HG02970 (cell line): ENCODE results near the gene BAHCC1.

Experiments used
- ATAC-seq: cut with Tn5 transposase; IDR thresholded peaks from one replicate; pipeline ENCODE4 v1.9.1; 2021; ENCODE audit warnings: mild to moderate bottlenecking, moderate library complexity, moderate number of reproducible peaks; ENCODE audit not compliant: unreplicated experiment, low FRiP score

The BAHCC1 gene

DNA sequence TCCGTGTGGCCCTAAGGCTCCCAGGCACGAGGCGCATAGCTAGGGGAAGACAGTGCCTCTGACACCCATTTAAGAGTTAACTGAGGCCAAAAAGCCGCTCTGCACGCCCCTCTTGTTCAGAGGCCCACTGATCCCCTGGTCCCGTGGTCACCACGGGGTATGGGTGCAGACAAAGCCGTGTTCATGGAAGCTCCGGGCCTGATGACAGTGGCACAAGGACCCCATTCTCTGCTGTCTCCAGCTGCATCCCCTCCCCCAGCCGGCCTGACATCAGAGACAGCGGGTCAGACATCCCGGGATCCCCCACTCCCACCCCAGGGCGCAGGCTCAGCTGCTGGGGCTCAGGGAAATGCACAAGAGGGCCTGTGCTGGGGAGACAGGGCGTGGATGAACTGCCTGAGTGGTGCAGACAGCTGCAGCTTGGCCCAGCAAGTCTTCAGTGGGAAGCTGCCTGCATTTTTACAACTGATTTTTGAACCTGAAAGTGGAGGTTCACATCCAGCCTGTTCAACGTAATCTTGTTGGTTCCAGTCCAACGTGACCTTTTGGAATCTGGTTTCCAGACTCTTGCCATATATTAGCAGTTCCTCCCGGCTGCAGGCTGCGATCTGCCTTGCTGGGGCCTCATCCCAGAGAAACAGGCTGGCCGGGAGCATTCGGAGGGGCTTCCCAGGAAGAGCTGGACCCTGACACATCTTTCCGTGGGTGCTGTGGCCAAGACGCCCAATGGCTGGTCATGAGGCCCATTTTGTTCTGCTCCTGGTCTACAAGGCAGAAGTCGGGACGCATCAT is 9.7 kb upstream of the BAHCC1 start:
- ATAC-seq = no peak

DNA sequence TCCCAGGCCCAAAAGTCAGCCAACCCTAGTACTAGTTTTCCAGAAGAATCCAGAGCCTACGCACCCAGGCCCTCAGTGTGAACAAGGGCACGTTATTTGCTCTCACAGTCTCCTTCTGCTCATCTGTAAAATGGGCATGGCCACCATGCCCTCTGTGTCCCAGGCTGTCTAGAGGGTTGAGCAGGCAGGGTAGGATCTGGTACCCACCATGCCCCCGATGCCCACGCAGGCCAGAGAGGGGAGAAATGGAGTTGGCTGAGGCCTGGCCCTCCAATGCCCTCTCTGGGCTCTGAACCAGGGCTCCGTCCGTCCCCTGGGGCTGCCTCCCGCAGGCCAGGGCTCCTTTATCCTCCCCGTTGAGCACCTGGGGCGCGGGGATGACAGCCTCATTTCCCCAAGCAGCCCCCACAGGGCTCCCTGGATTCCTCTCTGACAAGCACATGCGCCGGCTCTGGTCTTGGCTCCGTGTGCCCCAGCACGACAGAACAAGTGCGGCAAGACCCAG is 9.1 kb upstream of the BAHCC1 start:
- ATAC-seq = no peak

DNA sequence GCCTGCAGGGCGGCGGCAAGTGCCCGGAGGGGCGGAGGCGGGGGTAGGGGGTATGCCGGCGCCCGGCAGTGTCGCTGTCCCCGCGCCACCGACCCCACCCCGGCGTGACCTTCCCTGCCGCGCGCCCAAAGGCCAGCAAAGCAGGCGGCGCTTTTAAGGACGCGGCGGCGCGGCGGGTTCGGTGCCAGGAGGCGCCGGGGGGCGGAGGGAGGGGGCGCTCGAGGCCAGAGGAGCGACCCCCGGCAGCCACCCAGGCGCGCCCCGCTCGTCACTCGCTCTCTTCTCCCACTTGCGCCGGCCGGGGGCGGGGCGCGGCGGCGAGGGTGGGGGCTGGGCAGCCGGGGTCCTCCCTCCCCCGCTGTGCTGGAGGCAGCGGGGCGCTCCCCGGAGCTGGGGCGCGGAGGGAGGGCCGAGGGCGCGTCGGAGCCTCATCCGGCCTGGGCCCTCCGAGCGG is 8.6 kb upstream of the BAHCC1 start:
- no peak for ATAC-seq

DNA sequence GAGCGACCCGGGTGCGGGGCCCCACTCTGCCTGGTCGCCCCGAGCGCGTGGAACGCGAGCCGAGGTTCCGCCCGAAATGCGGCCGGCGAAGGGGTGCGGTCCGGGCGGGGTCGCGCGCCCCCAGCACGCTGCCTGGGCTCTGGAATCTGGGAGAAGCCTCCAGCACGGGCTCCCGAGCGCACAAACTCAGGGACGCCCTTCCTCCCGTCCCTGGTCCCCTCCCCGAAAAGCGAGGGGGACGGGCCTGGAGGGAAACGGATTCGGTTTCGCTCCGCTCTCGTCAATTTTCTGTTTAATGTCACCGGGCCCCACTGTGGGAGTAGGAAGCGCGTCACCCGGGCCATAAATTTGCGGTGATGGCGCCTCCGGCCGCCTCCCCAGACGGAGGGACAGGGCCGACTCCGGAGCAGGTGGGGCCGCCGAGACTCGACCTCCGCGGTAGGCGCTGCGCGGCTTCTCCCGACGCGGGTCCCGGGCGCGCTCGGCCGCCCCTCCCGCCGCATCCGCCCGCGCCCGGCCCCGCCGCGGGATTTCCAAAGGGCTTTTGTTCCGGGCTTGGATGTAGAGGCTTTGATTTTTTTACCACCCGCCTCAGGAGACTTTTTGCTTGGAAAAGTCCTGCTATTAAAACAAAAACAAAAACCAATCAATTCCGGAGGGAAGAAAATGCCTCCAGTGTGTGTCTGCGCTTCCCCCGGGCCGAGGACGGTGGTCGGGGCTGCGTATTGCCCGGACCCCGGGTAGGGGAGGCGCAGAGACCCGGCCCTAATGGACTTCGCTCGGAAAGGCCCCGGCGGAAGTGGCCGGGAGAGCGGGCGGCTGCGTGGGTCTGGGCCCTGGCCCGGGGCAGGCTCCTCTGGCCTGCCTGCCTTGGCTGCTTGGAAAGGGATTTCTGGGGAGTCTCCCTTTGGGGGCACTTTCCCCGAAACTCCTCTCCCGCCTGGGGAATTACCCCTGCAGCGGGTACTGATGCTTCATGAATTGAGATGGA is 7.9 kb upstream of the BAHCC1 start:
- ATAC-seq = no peak

DNA sequence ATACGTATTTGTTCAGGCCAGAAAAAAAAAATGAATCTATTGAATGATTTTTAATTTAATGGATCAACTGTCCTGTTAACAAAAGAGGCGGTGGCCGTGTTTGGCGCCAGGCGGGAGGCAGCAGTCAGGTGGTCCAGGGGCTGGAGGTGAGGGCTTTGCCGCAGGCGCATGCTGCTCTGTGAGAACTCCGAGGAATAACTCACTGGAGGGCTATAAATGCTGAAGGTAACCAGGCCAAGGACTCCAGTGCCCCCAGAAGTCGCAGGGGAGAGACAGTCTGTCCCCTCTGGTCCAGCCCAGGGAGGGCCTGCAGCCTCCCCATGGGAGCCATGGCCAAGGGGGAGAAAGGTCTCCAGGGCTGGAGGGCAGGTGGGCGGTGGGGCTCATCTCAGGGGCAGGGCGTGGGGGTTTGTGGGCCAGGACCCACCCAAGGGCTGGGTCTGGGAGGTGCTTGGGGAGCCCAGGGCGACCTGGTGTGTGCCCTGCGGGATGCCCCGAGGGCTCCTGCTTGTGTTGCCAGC is 7.1 kb upstream of the BAHCC1 start:
- ATAC-seq = no peak

DNA sequence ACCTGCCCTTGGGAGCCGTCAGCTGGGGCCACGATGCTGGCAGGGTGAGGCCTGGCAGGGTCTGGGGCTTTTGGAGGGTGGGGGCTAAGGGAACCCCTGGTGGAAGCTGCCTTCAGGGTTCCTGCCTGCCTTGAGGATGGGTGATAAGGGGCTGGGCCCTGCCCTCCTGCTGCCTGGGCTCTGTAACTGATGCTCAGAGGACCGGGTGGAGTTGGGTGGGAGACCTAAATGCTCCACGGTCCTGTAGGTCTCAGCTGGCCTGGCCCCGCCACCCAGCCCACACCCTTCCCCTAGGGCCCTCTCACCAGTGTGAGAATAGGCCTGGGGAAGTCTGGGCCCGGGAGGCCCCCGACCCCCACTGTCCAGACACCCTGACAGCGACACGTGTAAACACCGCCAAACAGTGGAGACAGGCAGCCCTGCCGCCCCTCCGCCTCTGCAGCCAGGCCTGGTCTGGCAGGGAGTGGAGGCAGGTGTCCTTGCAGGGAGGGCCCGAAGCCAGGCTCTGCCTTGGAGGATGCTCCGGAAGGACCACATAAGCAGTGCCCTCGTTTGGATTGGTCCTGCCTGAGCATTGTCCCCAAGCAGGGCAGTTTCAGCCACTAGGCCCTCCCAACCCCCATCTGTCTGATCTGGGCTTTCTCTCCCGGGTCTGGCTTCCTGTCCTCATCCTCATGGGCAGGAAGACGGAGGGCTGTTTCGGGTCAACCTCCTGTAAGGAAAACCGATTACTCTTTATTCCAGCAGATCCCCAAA is 6.5 kb upstream of the BAHCC1 start:
- no peak for ATAC-seq

DNA sequence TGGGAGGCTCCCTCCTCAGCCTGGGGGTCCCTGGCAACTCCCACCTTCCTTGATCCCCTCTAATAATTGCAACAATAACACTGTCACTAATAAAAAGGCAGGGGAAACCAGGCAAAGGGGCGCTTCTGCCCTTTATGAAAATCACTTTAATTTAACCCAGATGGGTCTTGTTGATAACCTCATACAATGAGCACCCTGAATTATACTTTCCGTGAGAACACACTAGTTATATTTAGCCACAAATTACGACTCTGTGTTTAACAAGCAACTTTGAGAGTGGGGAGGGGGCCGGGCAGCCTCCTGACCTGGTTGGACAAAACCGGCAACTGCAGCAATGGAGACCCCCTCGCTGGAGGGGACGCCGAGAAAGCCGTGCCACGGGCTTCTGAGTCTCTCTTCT is 5.7 kb upstream of the BAHCC1 start:
- no peak for ATAC-seq

DNA sequence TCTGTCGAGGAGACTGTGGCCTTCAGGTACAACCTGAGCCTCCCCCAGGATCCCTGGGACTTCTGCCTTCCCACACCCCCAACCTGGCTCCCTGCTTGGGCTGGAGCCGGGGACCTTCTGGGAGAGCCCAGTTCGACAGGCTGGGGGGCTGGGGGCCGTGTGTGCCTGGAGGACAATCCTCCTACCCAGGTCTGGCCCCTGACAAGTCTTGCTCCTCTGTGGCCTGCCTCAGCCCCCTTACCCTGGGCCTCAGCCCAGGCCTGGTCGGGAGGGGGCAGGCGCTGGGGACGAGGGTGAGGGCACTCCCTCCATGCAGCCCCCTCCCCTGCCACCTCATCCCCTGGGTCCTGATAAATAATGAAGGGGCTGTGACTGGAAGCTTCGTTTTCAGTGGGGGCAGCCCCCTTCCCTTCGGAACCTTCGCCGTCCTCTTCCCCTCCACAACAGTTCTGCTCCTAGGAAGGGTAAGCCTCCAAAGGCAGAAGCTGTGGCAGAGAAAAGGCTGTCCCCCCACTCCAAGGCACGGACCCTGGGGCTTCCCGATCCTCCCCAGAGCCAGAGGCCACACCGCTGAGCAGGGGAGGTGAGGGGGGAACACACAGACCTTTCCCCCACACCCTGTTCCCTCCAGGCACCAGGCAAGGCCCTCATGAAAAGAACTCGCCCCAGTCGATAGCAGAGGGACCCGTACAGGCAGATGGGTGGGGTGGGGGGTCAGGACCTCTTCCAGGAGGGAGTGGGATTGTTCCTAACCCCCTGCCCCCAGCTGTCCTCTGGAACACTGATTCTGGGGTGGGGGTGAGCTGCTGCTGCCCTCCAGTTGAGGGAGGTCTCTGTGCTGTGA is 5.0 kb upstream of the BAHCC1 start:
- ATAC-seq = no peak

DNA sequence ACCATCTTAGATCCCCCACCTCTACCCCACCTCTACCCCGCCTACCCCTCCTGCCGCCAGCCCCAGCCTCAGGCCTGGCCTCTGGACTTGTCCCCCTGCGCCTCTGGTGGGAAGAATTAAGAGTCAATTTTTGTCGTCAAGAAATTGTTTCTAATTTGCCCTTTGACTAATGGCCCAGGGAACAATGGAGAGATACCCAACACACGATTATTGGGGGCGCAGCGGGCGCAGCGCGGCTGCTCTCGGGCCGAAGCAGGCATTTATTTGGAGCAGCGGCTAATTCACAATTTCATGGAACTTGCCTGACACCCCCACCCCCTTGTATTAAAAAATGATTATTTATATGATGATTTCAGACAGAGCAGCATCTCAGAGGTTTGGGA is 4.4 kb upstream of the BAHCC1 start:
- no peak for ATAC-seq

DNA sequence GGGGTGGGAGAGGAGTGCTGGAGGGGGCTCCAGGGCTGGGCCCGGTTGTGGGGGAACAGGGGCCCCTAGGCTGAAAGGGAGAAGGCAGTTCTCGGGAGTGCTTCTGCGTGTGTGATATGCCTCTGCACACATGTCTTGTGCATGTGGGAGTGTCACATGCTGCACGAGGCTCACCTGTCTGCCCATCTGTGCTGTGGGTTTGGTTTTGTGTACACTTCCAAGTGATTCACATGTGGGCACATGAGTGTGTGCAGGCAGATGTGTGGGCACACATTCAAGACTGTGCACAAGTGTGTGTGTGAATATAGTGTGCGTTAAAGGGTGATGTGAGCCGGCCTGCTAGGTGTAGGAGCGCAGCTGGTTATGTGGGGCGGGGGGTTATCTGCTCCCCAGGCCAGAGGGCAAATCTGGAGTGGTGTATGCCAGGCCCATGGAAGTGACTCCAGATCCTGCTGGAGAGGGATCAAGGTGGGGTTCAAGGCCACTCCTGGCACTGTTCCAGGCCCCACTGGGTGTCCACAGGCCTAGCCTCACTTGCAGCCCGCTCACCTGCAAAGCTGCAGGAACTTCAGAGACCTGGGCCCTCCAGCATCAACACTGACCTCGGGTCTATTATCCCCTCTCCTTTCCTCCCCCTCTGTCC is 3.8 kb upstream of the BAHCC1 start:
- no peak for ATAC-seq

DNA sequence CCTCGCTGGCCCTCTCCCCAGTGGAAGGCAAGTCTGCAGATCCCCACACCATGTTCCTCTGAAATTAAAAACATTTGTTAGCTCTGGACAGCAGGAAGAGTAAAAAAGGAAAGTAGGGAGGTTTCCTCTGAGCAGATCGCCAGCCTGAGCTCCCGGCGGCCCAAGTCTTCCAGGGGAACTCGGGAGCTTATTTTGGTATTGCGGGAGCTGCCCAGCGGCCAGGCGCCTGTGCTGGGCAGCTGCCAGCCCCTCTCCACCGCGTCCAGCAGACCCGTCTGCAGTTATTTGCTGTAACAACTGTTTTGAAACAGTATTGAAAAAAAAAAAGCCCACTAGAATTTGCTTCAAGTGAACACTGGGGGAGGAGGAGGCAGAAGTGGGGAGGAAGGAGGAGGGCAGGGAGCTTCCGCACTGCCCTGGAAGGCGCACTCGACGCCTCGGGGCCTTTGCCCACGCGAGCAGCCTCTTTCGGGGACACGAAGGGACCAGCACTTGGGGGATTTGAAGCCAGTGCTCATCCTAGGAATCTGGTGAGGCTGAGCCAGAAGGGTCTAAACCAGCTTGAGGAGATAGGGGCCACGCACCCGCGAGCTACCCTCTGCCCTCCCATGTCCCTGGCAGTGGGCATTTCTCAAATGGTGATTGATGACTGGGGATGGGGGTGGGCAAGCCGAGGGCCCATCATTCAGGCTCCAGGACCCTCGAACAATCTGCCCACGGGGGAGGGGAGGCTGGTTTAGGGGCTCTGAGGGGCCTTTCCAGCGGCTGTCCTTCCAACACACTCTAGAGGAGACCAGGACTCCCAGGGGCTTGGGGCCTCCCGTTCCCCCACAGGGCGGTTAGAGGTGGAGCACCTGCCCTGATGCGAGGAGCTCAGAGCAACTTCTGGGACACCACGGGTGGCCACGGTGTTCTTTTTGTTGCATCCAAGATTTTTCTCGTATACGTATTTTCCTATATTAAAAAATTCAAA is 3.0 kb upstream of the BAHCC1 start:
- no peak for ATAC-seq

DNA sequence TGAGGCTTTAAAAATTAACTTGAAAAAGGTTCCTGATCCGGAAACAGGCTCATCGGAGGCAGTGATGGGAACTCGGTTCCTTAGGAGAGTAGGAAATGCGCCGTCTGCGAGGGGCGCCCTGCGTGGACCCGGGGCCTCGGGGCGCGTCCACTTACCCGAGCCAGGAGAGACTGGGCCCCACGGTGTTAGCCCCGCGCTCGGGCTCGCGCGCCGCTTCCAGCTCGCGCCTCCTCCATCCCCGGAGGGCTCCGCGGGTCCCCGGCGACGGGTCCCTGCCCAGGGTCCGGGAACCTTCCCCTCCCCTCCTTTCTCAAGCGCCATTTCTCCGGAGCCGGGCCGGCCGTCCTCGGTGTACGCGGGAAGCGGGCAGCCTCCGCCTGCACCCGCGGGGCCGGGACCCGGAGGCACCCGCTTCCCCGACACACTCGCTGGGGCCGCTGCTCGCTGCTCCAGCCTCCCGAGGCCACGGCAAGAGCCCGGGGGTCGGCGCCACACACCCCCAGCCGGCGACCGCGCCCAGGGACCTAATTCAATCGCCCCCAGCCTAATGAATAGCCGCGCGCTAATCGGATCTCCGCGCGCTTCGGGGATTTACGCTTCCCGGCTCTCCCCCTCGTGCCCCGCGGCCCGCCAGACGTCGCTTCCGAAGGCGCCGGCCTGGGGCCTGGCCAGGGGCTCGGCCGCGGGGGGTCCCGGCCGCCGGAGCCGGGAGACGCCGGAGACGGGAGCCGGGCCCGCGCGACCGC is 2.2 kb upstream of the BAHCC1 start:
- ATAC-seq = no peak

DNA sequence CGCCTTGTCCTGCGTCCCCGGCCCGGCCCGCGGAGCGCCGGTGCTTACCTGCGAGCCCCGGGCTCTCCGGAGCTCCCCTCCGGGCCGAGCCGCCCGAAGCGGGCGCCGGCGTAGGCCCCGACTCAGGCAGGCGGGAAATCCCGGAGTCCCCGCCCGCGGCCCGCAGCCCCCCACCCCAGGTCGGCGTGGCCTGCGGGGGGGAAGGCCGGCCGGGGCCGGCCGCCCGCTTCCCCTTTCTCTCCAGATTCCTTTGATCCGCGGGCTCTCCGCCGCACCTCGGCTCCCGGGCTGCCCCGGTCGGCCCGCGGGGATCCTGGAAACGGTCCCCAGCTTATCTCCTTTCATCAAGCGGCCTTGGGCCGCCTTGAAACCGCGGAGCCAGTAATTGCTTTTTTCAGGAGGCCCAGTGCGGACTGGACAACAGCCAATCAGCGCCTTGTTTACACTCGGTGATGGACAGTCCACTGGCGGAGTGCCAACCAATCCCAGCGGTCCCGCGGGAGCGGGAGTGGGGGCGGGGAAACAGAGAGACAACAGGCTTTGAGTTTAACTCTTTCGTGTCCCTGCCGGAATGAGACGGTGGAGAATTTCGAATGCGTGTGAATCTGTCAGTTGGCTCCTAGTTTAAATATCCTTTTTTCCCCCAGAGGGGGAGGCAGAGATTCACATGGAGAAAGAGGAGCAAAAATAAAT is 1.4 kb upstream of the BAHCC1 start:
- ATAC-seq = no peak

DNA sequence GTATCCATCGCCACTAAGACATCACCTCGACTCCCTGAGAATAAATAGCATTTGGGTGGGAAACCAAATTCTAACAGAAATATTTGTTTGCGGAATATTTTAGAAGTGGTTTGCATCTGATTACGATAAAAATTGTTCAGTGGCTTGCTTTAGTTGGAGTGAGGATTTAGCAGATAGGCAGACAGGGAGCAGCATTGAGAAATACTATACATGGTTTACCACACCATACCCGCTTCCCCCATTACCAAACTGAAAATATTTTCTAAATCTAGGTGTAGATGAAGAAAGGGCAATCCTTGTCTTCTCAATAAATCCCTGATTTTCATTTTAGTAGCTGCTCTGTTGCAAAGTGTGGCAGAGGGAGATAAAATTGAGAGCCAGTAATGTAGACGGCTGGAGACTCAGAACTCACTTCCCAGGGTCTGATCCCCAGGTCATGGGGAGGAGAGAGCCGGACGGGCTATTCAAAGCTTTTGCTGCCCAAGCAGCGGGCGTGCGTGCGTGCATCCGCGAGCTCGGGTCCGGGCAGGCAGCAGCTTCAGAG is 808 bp upstream of the BAHCC1 start:
- no peak for ATAC-seq

DNA sequence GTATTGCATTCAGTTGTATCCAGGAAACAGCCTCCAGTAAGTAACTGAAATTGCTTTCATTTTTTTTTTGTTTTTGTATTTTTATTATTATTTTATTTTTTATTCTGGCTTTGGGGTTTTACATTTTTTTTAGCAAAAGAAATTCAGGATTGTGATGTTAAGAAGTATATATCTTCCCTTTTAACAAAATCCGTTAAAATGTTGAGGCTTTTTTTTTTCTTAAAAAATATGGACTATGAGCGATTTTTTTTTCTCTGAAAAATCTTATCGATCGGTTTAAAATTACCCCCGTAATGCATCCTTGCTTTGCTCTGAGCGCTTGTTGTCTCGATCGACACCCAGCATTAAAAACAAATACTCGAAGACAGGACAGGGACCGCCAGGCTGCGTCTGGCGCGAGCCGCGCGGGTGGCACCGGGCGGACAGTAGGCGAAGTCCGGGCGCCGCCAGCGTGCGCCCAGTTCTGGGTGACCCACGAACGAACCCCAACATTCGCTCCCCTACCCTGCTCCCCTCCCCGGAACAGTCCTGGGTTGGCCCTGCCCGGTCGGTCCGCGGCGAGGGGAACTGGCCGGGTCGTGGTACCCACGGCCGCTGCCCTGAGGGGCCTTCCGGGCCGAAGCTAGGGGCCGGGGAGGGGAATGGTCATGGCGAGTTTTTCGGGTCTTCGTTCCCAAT is 482 bp downstream of the BAHCC1 start:
- no peak for ATAC-seq

DNA sequence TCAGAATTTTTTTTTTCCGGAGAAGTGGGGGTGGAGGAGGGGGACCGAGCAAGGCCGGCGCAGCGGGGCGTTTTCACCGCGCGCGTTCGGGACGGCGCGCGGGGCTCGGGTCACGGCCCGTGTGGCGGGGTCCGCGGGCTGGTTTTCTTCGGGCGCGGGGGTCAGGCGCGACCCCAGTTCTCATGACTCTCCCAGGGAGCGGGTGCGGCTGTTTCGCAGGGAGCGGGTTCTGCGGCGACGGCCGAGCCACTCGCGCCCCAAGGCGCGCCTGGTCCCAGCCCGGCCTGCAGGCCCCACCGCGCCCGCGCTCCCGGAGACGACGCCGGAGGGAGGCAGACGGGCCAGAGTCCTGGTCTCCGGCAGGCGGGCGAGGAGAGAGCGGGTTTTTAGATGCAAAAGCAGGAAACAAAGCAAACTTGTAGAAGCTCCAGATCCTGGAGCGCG is 1.0 kb downstream of the BAHCC1 start:
- no peak for ATAC-seq
